HEK293T (cell line): ENCODE data around the gene TMBIM6.
"Not testable (repeated sequence)": the region's sequence is repeated elsewhere in the genome, so short reads cannot be mapped to it uniquely, and the experiment has no call there.

Experiments
- ARNT ChIP-seq: fragments of 450-650 bp; IDR thresholded peaks from 2 replicates; pipeline ENCODE4 v1.6.1; 2017; ENCODE audit warnings: mild to moderate bottlenecking
- BHLHE40 ChIP-seq: fragments of 450-650 bp; IDR thresholded peaks from 2 replicates; pipeline ENCODE4 v1.6.1; 2016; ENCODE audit warnings: mild to moderate bottlenecking, moderate library complexity, borderline replicate concordance
- CTBP1 ChIP-seq: fragments of 450-650 bp; IDR thresholded peaks from 2 replicates; pipeline ENCODE4 v1.6.1; 2016; ENCODE audit warnings: borderline replicate concordance
- ELF4 ChIP-seq: fragments of 450-650 bp; IDR thresholded peaks from 2 replicates; pipeline ENCODE4 v1.6.1; 2017; ENCODE audit warnings: antibody characterized with exemption
- FOXA1 ChIP-seq: fragments of 450-650 bp; IDR thresholded peaks from 2 replicates; pipeline ENCODE4 v1.6.1; 2016; ENCODE audit warnings: mild to moderate bottlenecking
- FOXK2 ChIP-seq: fragments of 450-650 bp; IDR thresholded peaks from 2 replicates; pipeline ENCODE4 v1.6.1; 2016; ENCODE audit warnings: mild to moderate bottlenecking
- FOXM1 ChIP-seq: fragments of 450-650 bp; IDR thresholded peaks from 2 replicates; pipeline ENCODE4 v1.6.1; 2017; ENCODE audit warnings: mild to moderate bottlenecking, borderline replicate concordance
- SP1 ChIP-seq: fragments of 450-650 bp; IDR thresholded peaks from 2 replicates; pipeline ENCODE4 v1.6.1; 2017
- SUZ12 ChIP-seq: fragments of 450-650 bp; IDR thresholded peaks from 2 replicates; pipeline ENCODE4 v1.6.1; 2016; ENCODE audit warnings: mild to moderate bottlenecking

DNA sequence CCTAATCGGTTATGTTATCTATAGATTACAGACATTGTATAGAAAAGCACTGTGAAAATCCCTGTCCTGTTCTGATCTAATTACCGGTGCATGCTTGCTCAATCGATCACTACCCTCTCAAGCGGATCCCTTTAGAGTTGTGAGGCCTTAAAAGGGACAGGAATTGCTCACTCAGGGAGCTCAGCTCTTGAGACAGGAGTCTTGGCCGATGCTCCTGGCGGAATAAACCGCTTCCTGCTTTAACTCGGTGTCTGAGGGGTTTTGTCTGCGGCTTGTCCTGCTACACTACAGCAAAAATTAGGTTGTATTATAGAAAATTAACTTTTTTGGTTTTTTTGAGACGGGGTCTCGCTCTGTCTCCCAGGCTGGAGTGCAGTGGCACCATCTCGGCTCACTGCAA is 1.1 kb upstream of the TMBIM6 start:
- TF ChIP-seq SP1, BHLHE40, SUZ12, CTBP1, FOXM1, FOXK2, ELF4, FOXA1, ARNT: not testable (repeated sequence)
